GM12873 (cell line): ENCODE measurements around the gene TBC1D19.

ENCODE experiments used
- CTCF ChIP-seq: IDR thresholded peaks from 2 replicates; pipeline ENCODE4 v1.5.1; 2012; ENCODE audit warnings: low read depth, mild to moderate bottlenecking, moderate library complexity, low read length, control low read depth; ENCODE audit not compliant: insufficient read depth; ENCODE audit errors: missing control alignments

TBC1D19 gene

DNA sequence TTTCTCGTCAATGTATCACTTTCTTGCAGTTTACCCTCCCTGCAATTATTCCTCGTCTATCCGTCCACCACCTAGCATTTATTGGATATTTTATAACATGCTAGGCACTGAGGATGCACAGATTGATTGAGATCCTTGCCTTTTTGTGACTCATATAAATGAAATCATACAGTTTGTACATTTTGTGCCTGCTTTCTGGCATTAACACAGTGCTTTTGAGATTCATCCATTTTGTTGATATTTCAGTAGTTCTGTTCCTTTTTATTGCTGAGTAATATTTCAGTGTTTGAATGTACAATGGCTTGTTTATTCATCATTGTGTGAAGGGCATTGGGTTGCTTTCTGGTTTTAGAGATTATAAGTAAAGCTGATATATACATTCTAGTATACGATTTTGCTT lies 841 bp downstream of the TBC1D19 start:
- TF ChIP-seq CTCF = no peak

- peak; percentile 15 for TF ChIP-seq CTCF
Measured at GRCh38 chr4:26589705-26590104, 5.8 kb downstream of the TBC1D19 start.

- no peak for TF ChIP-seq CTCF
Measured at GRCh38 chr4:26590639-26591038, 6.8 kb downstream of the TBC1D19 start.

DNA sequence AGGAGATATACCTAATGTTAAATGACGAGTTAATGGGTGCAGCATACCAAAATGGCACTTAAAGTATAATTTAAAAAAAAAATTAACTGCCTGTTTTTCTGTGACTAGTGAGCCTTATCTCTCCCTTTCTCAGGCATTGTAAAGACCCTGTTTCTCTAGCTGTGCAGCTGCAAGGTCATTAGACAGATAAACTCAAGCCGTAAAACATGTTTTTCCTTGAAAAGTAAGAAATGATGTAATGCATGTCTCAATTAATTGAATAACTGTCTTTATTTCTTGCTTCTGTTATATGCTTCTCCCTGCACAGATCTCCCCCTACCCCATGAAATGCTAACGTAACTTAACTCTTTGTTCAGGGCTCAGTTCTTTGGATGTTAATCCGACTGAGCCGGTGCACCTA lies 10.5 kb downstream of the TBC1D19 start:
- no peak for TF ChIP-seq CTCF

- no peak for TF ChIP-seq CTCF
Measured at GRCh38 chr4:26594778-26595177, 10.9 kb downstream of the TBC1D19 start.

- TF ChIP-seq CTCF = no peak
Measured at GRCh38 chr4:26596843-26597242, 13.0 kb downstream of the TBC1D19 start.

DNA sequence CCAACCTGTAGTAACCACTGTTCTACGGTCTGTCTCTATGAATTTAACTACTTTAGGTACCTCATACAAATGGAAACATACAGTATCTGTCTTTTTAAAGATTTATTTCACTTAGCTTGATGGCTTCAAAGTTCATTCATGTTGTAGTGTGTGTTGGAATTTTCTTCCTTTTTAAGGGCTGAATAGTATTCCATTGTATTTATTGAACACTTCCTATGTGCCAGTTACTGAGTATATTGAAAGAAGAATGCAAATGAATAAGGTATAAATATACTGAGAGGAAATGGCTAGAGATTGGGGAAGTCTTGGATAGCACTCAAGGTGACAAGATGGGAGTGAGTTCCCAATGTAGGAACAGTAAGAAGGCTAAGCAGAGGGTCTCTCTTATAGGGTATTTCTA lies 17.3 kb downstream of the TBC1D19 start:
- no peak for TF ChIP-seq CTCF
